Gastrocnemius medialis (tissue), 4 donors: Measurements from ENCODE around the gene TSSK1B. TPM values are rescaled to one million over a fixed set of nuclear protein-coding genes. Genes with fewer than 3 reads are reported as not detected.
"Not testable (repeated sequence)": the region's sequence is repeated elsewhere in the genome, so short reads cannot be mapped to it uniquely, and the experiment has no call there.

Experiments
- ATAC-seq, 2 donors: fragments of 150-250 bp; one replicate each; pipeline ENCODE4 v1.9.1; 2016
- DNase-seq, 2 donors: peaks; one replicate each; pipeline ENCODE4 v3.0.0-alpha.2; 2019
- H3K27ac ChIP-seq, 4 donors: fragments of 200-600 bp; sonication (generic); 1 replicate in 1 of 4; 2 replicates in 3 of 4; pipeline ENCODE4 v1.5.1; 2016 to 2018; ENCODE audit warnings: mild to moderate bottlenecking in 2 of 4, moderate library complexity in 1 of 4
- H3K27me3 ChIP-seq, 3 donors: fragments of 200-600 bp; sonication (generic) in 2 of 3; 1 replicate in 1 of 3; 2 replicates in 2 of 3; pipeline versions ENCODE4 v1.5.1 to v1.6.0; 2016 to 2019; ENCODE audit warnings: mild to moderate bottlenecking in 1 of 3, moderate library complexity in 1 of 3
- H3K36me3 ChIP-seq, 2 donors: fragments of 200-600 bp; sonication (generic) in 1 of 2; one replicate each; pipeline ENCODE4 v1.5.1; 2017 to 2018
- H3K4me1 ChIP-seq, 2 donors: fragments of 200-600 bp; sonication (generic) in 1 of 2; one replicate each; pipeline ENCODE4 v1.5.1; 2016 to 2017; ENCODE audit warnings: mild to moderate bottlenecking in 2 of 2
- H3K4me3 ChIP-seq, 4 donors: fragments of 200-600 bp; sonication (generic) in 3 of 4; 1 replicate in 1 of 4; 2 replicates in 3 of 4; pipeline ENCODE4 v1.5.1; 2016 to 2019; ENCODE audit warnings: mild to moderate bottlenecking in 2 of 4
- H3K9me3 ChIP-seq, 3 donors: fragments of 200-600 bp; sonication (generic) in 2 of 3; 1 replicate in 1 of 3; 2 replicates in 2 of 3; pipeline ENCODE4 v1.5.1; 2016 to 2019
- CTCF ChIP-seq, 5 experiments: fragments of 450-650 bp in 3 of 5; fragments of 200-600 bp in 2 of 5; sonication (generic) in 2 of 5; IDR thresholded peaks in 4 of 5; conservative IDR thresholded peaks in 1 of 5; 1 replicate in 4 of 5; 2 replicates in 1 of 5; pipeline ENCODE4 v1.5.1; 2016 to 2019; ENCODE audit warnings: antibody characterized with exemption in 5 of 5, mild to moderate bottlenecking in 3 of 5, moderate library complexity in 3 of 5
- POLR2A ChIP-seq, 2 donors: fragments of 450-650 bp; IDR thresholded peaks; one replicate each; pipeline ENCODE4 v1.6.1; 2017; ENCODE audit warnings: antibody characterized with exemption in 2 of 2, mild to moderate bottlenecking in 2 of 2, moderate library complexity in 2 of 2
- in situ Hi-C, 4 donors: fragments of 200-750 bp; cut with MboI; loops; one replicate each; pipeline versions ENCODE4 v1.15.0 to v1.8.0; 2017; ENCODE audit warnings: low sequenced_read_pairs in 4 of 4
- intact Hi-C: fragments of 100-400 bp; cut with DNase I; formaldehyde crosslinking; loops from one replicate; pipeline ENCODE4 v1.15.1; 2023; ENCODE audit warnings: low total_unique reads
- total RNA-seq, 4 donors: library from RNA; depleted of rRNA; stranded (reverse); fragments of >200 nt; gene quantifications; one replicate each; pipeline versions ENCODE4 v1.1.0 to v1.2.3, GENCODE V29; 2016

Gene TSSK1B
- total RNA-seq, 4 donors from 2014 or later: not detected

- TF ChIP-seq POLR2A (IDR thresholded peaks at IDR 0.05) (no peak), CTCF (IDR thresholded peaks at IDR 0.05 in 4 of 5, conservative IDR thresholded peaks at IDR 0.05 in 1 of 5) (no peak)
- H3K4me1 ChIP-seq: no peaks in the 10 kb centered on the region
- no peak for DNase-seq
Observed at GRCh38 chr5:113463032-113463431, 28.2 kb upstream of the TSSK1B start.

GRCh38 chr5:113457106-113457505 lies 22.3 kb upstream of the TSSK1B start:
- in situ Hi-C loops, H3K9me3 ChIP-seq, H3K27ac ChIP-seq, H3K36me3 ChIP-seq, DNase-seq, H3K27me3 ChIP-seq, ATAC-seq, intact Hi-C loops, H3K4me1 ChIP-seq, H3K4me3 ChIP-seq: not testable (repeated sequence)

More at GRCh38 chr5:113463032-113463431, 28.2 kb upstream of the TSSK1B start:
- H3K27me3 ChIP-seq: no peaks in the 10 kb centered on the region
- no peaks in the 10 kb centered on the region for H3K9me3 ChIP-seq
- intact Hi-C loops (no loop called here), in situ Hi-C loops (no loop called here)
- H3K27ac ChIP-seq: no peak overlapping the region
- no peak overlapping the region for H3K4me3 ChIP-seq
- no peaks in the 10 kb centered on the region for H3K36me3 ChIP-seq
- no peak for ATAC-seq

GRCh38 chr5:113452941-113453340 lies 18.2 kb upstream of the TSSK1B start:
- no peak for ATAC-seq
- Histone ChIP-seq H3K27me3 (no peaks in the 10 kb centered on the region), H3K27ac (no peak overlapping the region), H3K4me1 (no peaks in the 10 kb centered on the region), H3K4me3 (no peak overlapping the region), H3K9me3 (no peaks in the 10 kb centered on the region), H3K36me3 (no peaks in the 10 kb centered on the region)
- TF ChIP-seq CTCF (IDR thresholded peaks at IDR 0.05 in 4 of 5, conservative IDR thresholded peaks at IDR 0.05 in 1 of 5) (no peak), POLR2A (IDR thresholded peaks at IDR 0.05) (no peak)
- in situ Hi-C loops: no loop called here
- DNase-seq: no peak
- intact Hi-C loops: no loop called here

GRCh38 chr5:113451797-113452196 lies 17.0 kb upstream of the TSSK1B start:
- intact Hi-C loops: no loop called here
- H3K27ac ChIP-seq: no peak overlapping the region
- no peak overlapping the region for H3K4me3 ChIP-seq
- H3K27me3 ChIP-seq: no peaks in the 10 kb centered on the region
- TF ChIP-seq POLR2A (IDR thresholded peaks at IDR 0.05) (no peak), CTCF (IDR thresholded peaks at IDR 0.05 in 4 of 5, conservative IDR thresholded peaks at IDR 0.05 in 1 of 5) (no peak)
- in situ Hi-C loops: no loop called here
- DNase-seq (no peak), ATAC-seq (no peak)
- no peaks in the 10 kb centered on the region for H3K36me3 ChIP-seq
- no peaks in the 10 kb centered on the region for H3K9me3 ChIP-seq
- H3K4me1 ChIP-seq: no peaks in the 10 kb centered on the region

- TF ChIP-seq CTCF (IDR thresholded peaks at IDR 0.05 in 4 of 5, conservative IDR thresholded peaks at IDR 0.05 in 1 of 5) (no peak), POLR2A (IDR thresholded peaks at IDR 0.05) (no peak)
- in situ Hi-C loops (no loop called here), intact Hi-C loops (no loop called here)
- Histone ChIP-seq H3K4me3 (no peak overlapping the region), H3K27me3 (no peaks in the 10 kb centered on the region), H3K9me3 (no peaks in the 10 kb centered on the region), H3K27ac (no peak overlapping the region), H3K4me1 (no peaks in the 10 kb centered on the region), H3K36me3 (no peaks in the 10 kb centered on the region)
- no peak for ATAC-seq
- no peak for DNase-seq
Observed at GRCh38 chr5:113450929-113451328, 16.1 kb upstream of the TSSK1B start.
